HepG2 (cell line): ENCODE results near the gene APC2. TPM values are rescaled to one million over a fixed set of nuclear protein-coding genes. Genes with fewer than 3 reads are reported as not detected.

Experiments
- KDM3A ChIP-seq: IDR thresholded peaks from 2 replicates; pipeline ENCODE4 v1.6.1; 2018; ENCODE audit warnings: low read depth, missing compliant biosample characterization
- NCOA2 ChIP-seq: sonication (generic); formaldehyde crosslinking; IDR thresholded peaks from 2 replicates; pipeline ENCODE4 v1.8.0; 2022; ENCODE audit warnings: inconsistent platforms
- NR2F6 ChIP-seq, 2 experiments: IDR thresholded peaks; 2 replicates each; pipeline ENCODE4 v1.6.1; 2016; ENCODE audit warnings: antibody characterized with exemption in 1 of 2, mild to moderate bottlenecking in 1 of 2
- NRL ChIP-seq: sonication (generic); formaldehyde crosslinking; IDR thresholded peaks from 2 replicates; pipeline ENCODE4 v1.5.0; 2020; ENCODE audit warnings: missing genetic modification reagents, mild to moderate bottlenecking, moderate library complexity, borderline replicate concordance
- PAX8 ChIP-seq: sonication (generic); formaldehyde crosslinking; IDR thresholded peaks from 2 replicates; pipeline ENCODE4 v1.8.0; 2022; ENCODE audit warnings: mild to moderate bottlenecking, missing genetic modification reagents, borderline replicate concordance
- PHF20 ChIP-seq: sonication (generic); formaldehyde crosslinking; IDR thresholded peaks from 2 replicates; pipeline ENCODE4 v1.5.0; 2020; ENCODE audit warnings: mild to moderate bottlenecking, missing genetic modification reagents
- RORA ChIP-seq: sonication (generic); formaldehyde crosslinking; IDR thresholded peaks from 2 replicates; pipeline ENCODE4 v1.5.0; 2020; ENCODE audit warnings: mild to moderate bottlenecking, missing genetic modification reagents, moderate library complexity
- SOX13 ChIP-seq, 3 experiments: fragments of 450-650 bp in 1 of 3; sonication (generic) in 1 of 3; formaldehyde crosslinking in 1 of 3; IDR thresholded peaks in 2 of 3; conservative IDR thresholded peaks in 1 of 3; 2 replicates each; pipeline versions ENCODE4 v1.5.0 to v1.6.1; 2016 to 2020; ENCODE audit warnings: antibody characterized with exemption in 1 of 3, mild to moderate bottlenecking in 1 of 3, missing compliant biosample characterization in 1 of 3, missing genetic modification reagents in 1 of 3, moderate library complexity in 1 of 3
- SRSF4 ChIP-seq: fragments of 200-400 bp; formaldehyde crosslinking; IDR thresholded peaks from one replicate; pipeline ENCODE4 v1.6.1; 2018; ENCODE audit warnings: mild to moderate bottlenecking, low read depth, low read length, moderate library complexity; ENCODE audit not compliant: poor library complexity, severe bottlenecking
- ZFP1 ChIP-seq: IDR thresholded peaks from 2 replicates; pipeline ENCODE4 v1.6.1; 2016
- ZNF326 ChIP-seq: sonication (generic); formaldehyde crosslinking; IDR thresholded peaks from 2 replicates; pipeline ENCODE4 v1.4.0; 2020; ENCODE audit warnings: missing genetic modification reagents, borderline replicate concordance
- ZNF432 ChIP-seq: sonication (generic); formaldehyde crosslinking; IDR thresholded peaks from 2 replicates; pipeline ENCODE4 v1.5.0; 2020; ENCODE audit warnings: missing genetic modification reagents, mild to moderate bottlenecking, borderline replicate concordance
- ZNF496 ChIP-seq: sonication (generic); formaldehyde crosslinking; IDR thresholded peaks from 2 replicates; pipeline ENCODE4 v1.8.1; 2023; ENCODE audit warnings: mild to moderate bottlenecking, moderate library complexity, missing genetic modification reagents; ENCODE audit not compliant: insufficient replicate concordance
- ZNF629 ChIP-seq: sonication (generic); formaldehyde crosslinking; conservative IDR thresholded peaks from 2 replicates; pipeline ENCODE4 v1.5.0; 2020; ENCODE audit warnings: missing genetic modification reagents
- ZNF672 ChIP-seq: sonication (generic); formaldehyde crosslinking; IDR thresholded peaks from 2 replicates; pipeline ENCODE4 v1.8.1; 2022; ENCODE audit warnings: missing genetic modification reagents
- polyA plus RNA-seq, 8 experiments: library from polyadenylated mRNA; depleted of rRNA in 3 of 8; stranded (reverse) in 7 of 8; unstranded in 1 of 8; fragments of >200 nt; fragmentation: Illumina TruSeq in 4 of 8; extraction: Trizol in 4 of 8; gene quantifications; 2 replicates each; pipeline versions ENCODE4 v1.2.1 to v1.2.3, GENCODE V29; 2011 to 2016; ENCODE audit warnings: low read depth in 4 of 8, missing spikeins in 1 of 8, mixed read lengths in 1 of 8; ENCODE audit not compliant: insufficient read depth in 1 of 8
- total RNA-seq, 5 experiments: library from RNA; depleted of rRNA; stranded (reverse); fragments of >200 nt; fragmentation: Illumina TruSeq; extraction: Trizol; gene quantifications; 2 replicates each; pipeline ENCODE4 v1.2.3, GENCODE V29; 2016; ENCODE audit warnings: low read depth in 1 of 5
- TF ChIP-seq, protein P1 (sequence below), 2 experiments: sonication (generic) in 1 of 2; formaldehyde crosslinking in 1 of 2; IDR thresholded peaks; 2 replicates each; pipeline versions ENCODE4 v1.5.1 to v1.6.1; 2011 to 2020; ENCODE audit warnings: borderline replicate concordance in 1 of 2, low read depth in 1 of 2, low read length in 1 of 2, mild to moderate bottlenecking in 1 of 2, missing genetic modification reagents in 1 of 2, moderate library complexity in 1 of 2
- TF ChIP-seq, protein P2 (sequence below): sonication (generic); formaldehyde crosslinking; IDR thresholded peaks from 2 replicates; pipeline ENCODE4 v1.8.0; 2022; ENCODE audit warnings: mild to moderate bottlenecking, missing genetic modification reagents, moderate library complexity
- TF ChIP-seq, protein P3 (sequence below): sonication (generic); formaldehyde crosslinking; IDR thresholded peaks from 2 replicates; pipeline ENCODE4 v1.4.0; 2020; ENCODE audit warnings: missing genetic modification reagents
- TF ChIP-seq, protein P4 (sequence below): IDR thresholded peaks from 2 replicates; pipeline ENCODE4 v1.6.1; 2016; ENCODE audit warnings: low read depth

APC2 gene
- total and polyA plus RNA-seq, 2 of the 13 experiments (the other 11 are each of a cell fraction or from before 2014, with no cell fraction given), result 0.08 to 0.22 TPM

DNA sequence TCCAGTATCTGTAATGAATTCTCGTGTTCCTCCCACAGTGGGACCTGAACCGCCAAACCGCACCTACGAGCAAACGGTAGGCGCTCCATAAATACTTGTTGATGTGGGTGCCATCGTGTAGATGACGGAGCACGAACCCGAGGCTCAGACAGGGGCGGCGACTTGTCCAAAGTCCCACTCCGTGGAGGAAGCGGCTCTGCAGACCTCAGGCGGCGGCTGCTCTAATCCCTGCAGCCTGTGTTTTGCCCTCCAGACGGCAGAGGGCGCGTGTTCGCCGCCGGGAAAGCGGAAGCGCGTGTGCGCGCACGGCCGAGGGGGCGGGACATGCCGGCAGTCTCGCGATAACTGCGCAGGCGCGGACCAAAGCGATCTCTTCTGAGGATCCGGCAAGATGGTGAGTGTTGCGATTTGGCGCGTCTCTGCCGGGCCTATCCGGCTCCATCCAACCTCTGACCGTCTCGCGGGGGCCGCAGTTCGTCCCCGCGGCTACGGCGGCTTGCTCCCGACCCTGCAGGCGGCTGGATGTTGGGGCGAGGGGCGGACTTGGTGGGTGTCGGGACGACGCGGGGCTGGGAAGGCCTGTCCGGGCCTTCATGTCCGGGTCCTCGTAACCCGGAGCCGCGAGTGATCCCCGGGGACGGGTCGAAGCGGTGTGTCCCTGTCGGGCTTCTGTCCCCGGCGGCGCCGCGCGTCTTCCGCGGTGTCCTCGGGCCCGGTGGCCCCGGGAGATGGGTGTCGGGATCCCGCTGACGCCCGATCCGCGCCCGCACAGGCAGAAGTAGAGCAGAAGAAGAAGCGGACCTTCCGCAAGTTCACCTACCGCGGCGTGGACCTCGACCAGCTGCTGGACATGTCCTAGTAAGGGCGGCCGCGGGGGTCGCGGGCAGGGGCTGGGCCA lies 11.6 kb upstream of the APC2 start, which contains the start of gene RPS15 (continued):
- TF ChIP-seq ZNF672 (CRISPR knock-in tag) (peak; percentile 92; the same call in 1 of the 2 replicates), ZNF629 (CRISPR knock-in tag) (no peak), KDM3A (CRISPR knock-in tag) (peak; percentile 96), PHF20 (peak; percentile 91), NCOA2 (peak; percentile 71), ZNF432 (CRISPR knock-in tag) (no peak), RORA (CRISPR knock-in tag) (no peak), SOX13 (IDR thresholded peaks at IDR 0.05) (0 out of 2 replicates have a peak, but pooled peaks have one; percentile 19), SOX13 (CRISPR knock-in tag; conservative IDR thresholded peaks at IDR 0.05 in 1 of 2, IDR thresholded peaks at IDR 0.05 in 1 of 2) (peak; percentile 74 to 85; a peak in 2 of 4 replicates), ZNF496 (CRISPR knock-in tag) (no peak), SRSF4 (peak; percentile 52), ZFP1 (CRISPR knock-in tag) (peak; percentile 94), ZNF326 (CRISPR knock-in tag) (no peak), NR2F6 (IDR thresholded peaks at IDR 0.05) (no peak; the same call in 1 of the 2 replicates), NR2F6 (CRISPR knock-in tag; IDR thresholded peaks at IDR 0.05) (peak; percentile 90), PAX8 (peak; percentile 84; the same call in 1 of the 2 replicates), NRL (CRISPR knock-in tag) (peak; percentile 97; the same call in 1 of the 2 replicates)
- TF ChIP-seq, protein P1, sequence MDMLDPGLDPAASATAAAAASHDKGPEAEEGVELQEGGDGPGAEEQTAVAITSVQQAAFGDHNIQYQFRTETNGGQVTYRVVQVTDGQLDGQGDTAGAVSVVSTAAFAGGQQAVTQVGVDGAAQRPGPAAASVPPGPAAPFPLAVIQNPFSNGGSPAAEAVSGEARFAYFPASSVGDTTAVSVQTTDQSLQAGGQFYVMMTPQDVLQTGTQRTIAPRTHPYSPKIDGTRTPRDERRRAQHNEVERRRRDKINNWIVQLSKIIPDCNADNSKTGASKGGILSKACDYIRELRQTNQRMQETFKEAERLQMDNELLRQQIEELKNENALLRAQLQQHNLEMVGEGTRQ (IDR thresholded peaks at IDR 0.05; ENCODE audit: low read depth, low read length), result 0 out of 2 replicates have a peak, but pooled peaks have one; percentile 21
- TF ChIP-seq, protein P1 (CRISPR knock-in tag; IDR thresholded peaks at IDR 0.05; ENCODE audit: borderline replicate concordance), result peak; percentile 34; the same call in 1 of the 2 replicates
- TF ChIP-seq, protein P2, sequence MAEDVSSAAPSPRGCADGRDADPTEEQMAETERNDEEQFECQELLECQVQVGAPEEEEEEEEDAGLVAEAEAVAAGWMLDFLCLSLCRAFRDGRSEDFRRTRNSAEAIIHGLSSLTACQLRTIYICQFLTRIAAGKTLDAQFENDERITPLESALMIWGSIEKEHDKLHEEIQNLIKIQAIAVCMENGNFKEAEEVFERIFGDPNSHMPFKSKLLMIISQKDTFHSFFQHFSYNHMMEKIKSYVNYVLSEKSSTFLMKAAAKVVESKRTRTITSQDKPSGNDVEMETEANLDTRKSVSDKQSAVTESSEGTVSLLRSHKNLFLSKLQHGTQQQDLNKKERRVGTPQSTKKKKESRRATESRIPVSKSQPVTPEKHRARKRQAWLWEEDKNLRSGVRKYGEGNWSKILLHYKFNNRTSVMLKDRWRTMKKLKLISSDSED (CRISPR knock-in tag), result peak; percentile 72; the same call in 1 of the 2 replicates
- TF ChIP-seq, protein P3, sequence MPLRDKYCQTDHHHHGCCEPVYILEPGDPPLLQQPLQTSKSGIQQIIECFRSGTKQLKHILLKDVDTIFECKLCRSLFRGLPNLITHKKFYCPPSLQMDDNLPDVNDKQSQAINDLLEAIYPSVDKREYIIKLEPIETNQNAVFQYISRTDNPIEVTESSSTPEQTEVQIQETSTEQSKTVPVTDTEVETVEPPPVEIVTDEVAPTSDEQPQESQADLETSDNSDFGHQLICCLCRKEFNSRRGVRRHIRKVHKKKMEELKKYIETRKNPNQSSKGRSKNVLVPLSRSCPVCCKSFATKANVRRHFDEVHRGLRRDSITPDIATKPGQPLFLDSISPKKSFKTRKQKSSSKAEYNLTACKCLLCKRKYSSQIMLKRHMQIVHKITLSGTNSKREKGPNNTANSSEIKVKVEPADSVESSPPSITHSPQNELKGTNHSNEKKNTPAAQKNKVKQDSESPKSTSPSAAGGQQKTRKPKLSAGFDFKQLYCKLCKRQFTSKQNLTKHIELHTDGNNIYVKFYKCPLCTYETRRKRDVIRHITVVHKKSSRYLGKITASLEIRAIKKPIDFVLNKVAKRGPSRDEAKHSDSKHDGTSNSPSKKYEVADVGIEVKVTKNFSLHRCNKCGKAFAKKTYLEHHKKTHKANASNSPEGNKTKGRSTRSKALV (CRISPR knock-in tag), result peak; percentile 84
- TF ChIP-seq, protein P4, sequence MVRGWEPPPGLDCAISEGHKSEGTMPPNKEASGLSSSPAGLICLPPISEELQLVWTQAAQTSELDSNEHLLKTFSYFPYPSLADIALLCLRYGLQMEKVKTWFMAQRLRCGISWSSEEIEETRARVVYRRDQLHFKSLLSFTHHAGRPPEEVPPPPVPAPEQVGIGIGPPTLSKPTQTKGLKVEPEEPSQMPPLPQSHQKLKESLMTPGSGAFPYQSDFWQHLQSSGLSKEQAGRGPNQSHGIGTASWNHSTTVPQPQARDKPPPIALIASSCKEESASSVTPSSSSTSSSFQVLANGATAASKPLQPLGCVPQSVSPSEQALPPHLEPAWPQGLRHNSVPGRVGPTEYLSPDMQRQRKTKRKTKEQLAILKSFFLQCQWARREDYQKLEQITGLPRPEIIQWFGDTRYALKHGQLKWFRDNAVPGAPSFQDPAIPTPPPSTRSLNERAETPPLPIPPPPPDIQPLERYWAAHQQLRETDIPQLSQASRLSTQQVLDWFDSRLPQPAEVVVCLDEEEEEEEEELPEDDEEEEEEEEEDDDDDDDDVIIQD, result no peak; the same call in 1 of the 2 replicates
